ENCODE results near the gene INHBB.

- TF ChIP-seq CTCF (conservative IDR thresholded peaks at IDR 0.05; ENCODE audit: low read depth, low read length) (no peak), EZH2 (IDR thresholded peaks at IDR 0.05; ENCODE audit: low read length, unreplicated experiment) (no peak)
Observed at GRCh38 chr2:120346667-120347358, 877 bp downstream of the INHBB start.
